ENCODE measurements around the gene GSX2.

GRCh38 chr4:54149323-54149722 lies 49.4 kb downstream of the GSX2 start:
- TF ChIP-seq EZH2 (IDR thresholded peaks at IDR 0.05; ENCODE audit: insufficient read depth, poor library complexity, severe bottlenecking) (no peak), EZH2phosphoT487 (IDR thresholded peaks at IDR 0.05; ENCODE audit: insufficient read depth, low read depth) (no peak)

Data from GM23248 (cell line).